Measurements from ENCODE around the gene USP6NL.
A peak's percentile ranks its signal among the peaks of the same experiment; 100 is the strongest.
"Not testable (repeated sequence)": the region's sequence is repeated elsewhere in the genome, so short reads cannot be mapped to it uniquely, and the experiment has no call there.

The USP6NL gene

DNA sequence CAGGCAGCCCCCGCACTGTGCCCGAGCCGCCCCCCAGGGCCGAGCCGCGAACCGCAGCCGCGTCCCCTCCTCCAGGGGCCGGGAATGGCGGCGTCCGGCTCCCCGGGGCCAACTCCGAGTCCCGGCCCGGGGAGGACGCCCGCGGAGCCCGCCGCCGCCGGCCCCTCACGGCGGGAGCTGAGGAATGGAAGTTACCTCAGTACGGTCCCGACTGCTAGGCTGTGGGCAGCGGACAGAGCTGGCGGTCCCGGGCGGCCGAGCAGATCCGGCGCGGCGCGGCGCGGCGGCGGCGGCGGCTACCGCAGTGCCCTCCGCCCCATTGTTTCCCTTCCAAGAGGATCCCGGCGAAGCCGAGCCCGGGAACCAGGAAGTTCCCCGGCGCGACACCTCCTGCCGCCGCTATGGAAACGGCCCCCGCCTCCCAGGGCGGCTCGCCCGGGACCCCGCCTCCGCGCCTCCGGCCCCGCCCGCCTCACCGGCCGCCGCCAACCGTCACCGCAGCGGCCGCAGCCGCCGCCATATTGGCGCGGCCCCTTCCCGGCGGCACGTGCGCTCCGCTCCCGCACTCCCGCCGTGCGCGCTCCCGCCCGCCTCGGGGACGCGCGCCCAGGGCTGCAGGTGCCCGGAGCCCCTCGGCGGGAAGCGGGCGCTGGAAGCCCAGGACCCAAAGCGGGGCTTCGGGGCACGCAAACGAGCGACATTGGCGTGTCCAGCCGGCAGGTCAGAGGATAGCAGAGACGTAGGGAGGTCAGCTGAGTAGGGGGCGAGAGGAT is at the start of gene USP6NL:
TSS of gene USP6NL (minus strand) at position 403 of the 773 bp plus-strand sequence. CDS start 14,016 bp downstream, outside the sequence.
- peak; percentile 29 to 35 for DNase-seq (ENCODE audit: low read depth in 2 of 2)

- DNase-seq (ENCODE audit: low read depth in 2 of 2), result no peak
Observed at GRCh38 chr10:11658801-11659368, 47.4 kb upstream of the USP6NL start.

GRCh38 chr10:11655836-11656235 is 44.4 kb upstream of the USP6NL start:
- no peak for DNase-seq (ENCODE audit: low read depth in 2 of 2)

DNA sequence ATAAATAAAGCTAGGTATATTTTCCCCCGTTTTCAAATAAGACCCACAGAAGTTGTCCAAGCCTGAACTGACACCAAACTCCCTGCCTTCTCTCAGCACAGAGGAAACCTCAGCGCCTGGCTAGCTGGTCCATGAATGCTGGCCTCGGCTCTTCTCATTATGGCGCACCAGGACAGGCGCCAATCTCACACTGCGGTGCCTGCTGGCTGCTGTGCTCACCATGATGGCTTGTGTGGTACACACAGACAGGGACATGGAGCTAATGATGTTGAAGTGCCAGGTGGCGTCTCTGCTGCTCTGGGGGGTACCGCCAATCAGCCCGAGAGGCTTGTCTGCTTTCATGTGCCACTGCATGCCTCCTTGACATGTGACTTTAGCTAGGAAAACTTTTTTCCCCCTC is 43.2 kb upstream of the USP6NL start:
- no peak for DNase-seq (ENCODE audit: low read depth in 2 of 2)

- DNase-seq (ENCODE audit: low read depth in 2 of 2), result no peak
Observed at GRCh38 chr10:11653758-11654471, 42.5 kb upstream of the USP6NL start.

GRCh38 chr10:11647676-11648075 is 36.2 kb upstream of the USP6NL start:
- no peak for DNase-seq (ENCODE audit: low read depth in 2 of 2)

DNA sequence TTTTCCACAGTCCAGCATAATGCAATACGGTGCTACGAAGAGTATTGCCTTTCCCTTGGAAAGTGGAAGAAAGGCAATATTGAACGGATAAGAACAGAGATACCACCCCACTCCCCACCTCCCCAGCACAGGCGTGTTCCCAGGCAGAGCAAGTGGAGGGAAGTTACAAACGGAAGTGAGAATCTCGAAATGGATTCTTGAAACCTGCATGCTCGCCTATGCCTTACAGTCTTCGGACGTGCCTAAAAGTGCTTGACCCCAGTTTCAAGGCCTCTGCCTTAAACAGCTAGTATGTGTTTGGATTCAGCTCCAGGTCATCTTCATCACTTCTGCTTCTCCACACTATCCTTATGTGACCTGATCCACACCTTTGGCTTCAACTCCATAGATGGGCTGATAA is 35.0 kb upstream of the USP6NL start:
- no peak for DNase-seq (ENCODE audit: low read depth in 2 of 2)

DNA sequence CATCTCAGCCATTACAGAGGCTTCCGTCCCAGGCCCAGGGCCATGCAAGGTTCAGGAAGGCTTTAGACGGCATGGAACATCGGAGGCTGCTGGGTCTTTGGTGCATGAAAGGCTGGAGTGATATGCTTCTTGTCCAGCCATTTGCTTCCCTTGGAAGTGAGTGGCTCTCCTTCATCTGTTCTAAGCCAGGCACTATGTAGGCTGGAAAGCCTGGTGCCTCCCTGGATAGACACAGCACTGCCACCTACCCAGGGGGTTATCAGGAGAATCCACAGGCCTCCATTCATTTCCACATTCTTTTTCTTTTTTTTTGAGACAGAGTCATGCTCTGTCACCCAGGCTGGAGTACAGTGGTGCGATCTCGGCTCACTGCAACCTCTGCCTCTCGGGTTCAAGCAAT is 31.6 kb upstream of the USP6NL start:
- no peak for DNase-seq (ENCODE audit: low read depth in 2 of 2)

DNA sequence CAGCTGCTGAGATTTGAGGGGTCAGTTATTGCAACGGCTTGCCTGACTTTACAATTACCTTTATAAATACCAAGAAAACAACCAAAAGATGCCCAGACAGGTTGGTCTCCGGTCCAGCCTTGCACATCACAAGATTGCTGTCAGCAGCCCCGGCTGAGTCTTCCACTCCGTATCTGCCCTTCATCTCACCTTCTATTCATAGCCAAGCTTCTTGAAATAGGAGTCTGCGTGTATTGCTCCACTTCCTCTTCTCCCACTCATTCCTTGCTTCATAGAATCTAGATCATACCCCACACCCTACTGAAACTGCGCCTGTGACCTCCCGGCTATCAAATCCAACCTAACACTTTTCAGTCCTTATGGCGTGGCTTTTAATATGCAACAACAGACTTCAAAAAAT is 31.1 kb upstream of the USP6NL start:
- no peak for DNase-seq (ENCODE audit: low read depth in 2 of 2)

GRCh38 chr10:11639849-11640764 is 28.7 kb upstream of the USP6NL start:
- DNase-seq (ENCODE audit: low read depth in 2 of 2), result no peak

- no peak for DNase-seq (ENCODE audit: low read depth in 2 of 2)
Observed at GRCh38 chr10:11639362-11639761, 27.9 kb upstream of the USP6NL start.

DNA sequence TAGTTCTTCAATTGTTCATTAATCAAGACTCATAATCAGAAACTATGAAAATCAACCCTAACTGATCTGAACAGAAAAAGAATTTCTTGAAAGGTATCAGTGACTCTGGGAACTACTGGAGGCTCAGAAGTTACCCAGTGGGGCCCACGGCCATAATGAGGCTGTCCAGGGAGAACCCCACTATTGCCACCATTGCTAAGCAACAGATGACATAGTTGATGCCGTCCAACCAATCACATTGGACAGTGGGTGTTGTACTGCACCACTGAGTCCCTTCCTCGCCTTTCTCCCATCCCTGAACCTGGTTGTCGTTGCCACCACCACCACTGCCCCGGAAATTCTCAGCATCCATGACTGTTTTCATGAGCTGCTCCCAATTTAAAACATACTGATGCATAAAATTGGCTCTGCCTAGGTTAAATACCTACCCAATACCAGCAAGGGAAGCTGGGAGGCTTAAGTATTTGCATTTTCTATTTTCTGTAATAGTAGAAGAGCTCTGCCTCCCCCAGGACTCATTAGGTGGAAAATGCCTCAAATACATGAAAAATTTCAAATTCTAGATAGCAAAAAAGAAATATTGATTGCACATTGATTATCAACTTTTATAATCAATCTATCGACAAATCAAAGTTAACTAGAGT is 26.7 kb upstream of the USP6NL start:
- no peak for DNase-seq (ENCODE audit: low read depth in 2 of 2)

- no peak for DNase-seq (ENCODE audit: low read depth in 2 of 2)
Observed at GRCh38 chr10:11636697-11637303, 25.4 kb upstream of the USP6NL start.

- DNase-seq (ENCODE audit: low read depth in 2 of 2), result no peak
Observed at GRCh38 chr10:11631890-11632587, 20.6 kb upstream of the USP6NL start.

GRCh38 chr10:11631291-11631690 is 19.8 kb upstream of the USP6NL start:
- no peak for DNase-seq (ENCODE audit: low read depth in 2 of 2)

DNA sequence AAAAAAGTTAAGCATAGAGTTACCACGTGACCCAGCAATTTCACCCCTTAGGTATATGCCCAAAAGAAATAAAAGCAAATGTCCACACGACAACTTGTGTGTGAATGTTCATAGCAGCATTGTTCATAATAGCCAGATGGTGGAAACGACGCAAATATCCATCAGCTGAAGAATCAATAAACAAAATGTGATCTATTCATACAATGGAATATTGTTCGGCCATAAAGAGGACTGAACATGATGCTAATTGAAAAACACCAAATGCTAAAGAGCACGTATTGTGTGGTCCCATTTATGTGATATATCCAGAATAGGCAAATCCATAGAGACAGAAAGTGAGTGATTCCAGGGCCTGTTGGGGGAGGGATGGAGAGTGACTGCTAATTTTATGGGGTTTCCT is 18.3 kb upstream of the USP6NL start:
- DNase-seq (ENCODE audit: low read depth in 2 of 2), result no peak

DNA sequence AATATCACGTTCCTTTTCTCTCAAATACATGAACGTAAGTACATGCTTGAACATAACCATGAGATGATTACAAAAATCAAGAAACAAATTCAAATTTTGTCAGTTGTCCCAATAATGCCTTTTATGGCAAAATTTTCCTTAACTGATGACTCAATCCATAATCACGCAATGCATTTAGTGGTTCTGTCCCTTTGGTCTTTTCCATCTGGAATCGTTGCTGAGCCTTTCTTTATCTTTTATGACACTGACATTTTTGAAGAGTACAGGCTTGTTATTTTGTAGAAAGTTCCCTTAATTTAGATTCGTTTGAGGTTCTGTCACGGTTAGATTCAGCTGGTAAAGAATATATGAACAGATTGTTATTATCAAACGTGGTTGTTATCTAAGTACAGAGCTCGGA is 16.5 kb upstream of the USP6NL start:
- DNase-seq (ENCODE audit: low read depth in 2 of 2), result not testable (repeated sequence)

DNA sequence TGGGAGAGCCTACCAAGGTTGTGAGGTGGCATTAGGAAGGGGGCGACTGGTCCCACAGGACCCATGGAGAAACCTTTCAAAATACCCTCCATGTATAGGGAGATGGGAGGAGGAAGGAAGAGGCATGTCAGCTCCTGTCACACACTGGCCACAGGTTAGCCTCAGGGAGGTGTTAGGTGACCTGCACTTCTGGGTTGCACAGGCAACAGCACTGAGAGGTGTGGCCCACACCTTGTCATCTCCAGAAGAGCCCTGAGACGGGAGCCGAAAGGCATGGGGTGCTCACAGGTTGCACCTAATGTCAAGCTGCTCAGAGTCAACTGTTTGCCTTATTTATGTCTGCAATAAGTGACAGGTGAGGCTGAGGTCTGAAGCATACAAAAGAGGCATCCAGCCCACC is 14.6 kb upstream of the USP6NL start:
- DNase-seq (ENCODE audit: low read depth in 2 of 2), result no peak

- DNase-seq (ENCODE audit: low read depth in 2 of 2), result no peak
Observed at GRCh38 chr10:11625019-11625735, 13.7 kb upstream of the USP6NL start.

GRCh38 chr10:11617233-11617632 is 5.8 kb upstream of the USP6NL start:
- DNase-seq (ENCODE audit: low read depth in 2 of 2), result no peak
